K562 (cell line): ENCODE measurements around the gene FUT2. TPM values are rescaled to one million over a fixed set of nuclear protein-coding genes. Genes with fewer than 3 reads are reported as not detected.

ENCODE experiments used
- CSDE1 ChIP-seq, 2 experiments: fragments of 450-650 bp; IDR thresholded peaks; 2 replicates each; pipeline ENCODE4 v1.6.1; 2016; ENCODE audit warnings: mild to moderate bottlenecking in 1 of 2
- CTBP1 ChIP-seq: fragments of 450-650 bp; IDR thresholded peaks from 2 replicates; pipeline ENCODE4 v1.6.1; 2016; ENCODE audit warnings: borderline replicate concordance
- DMBX1 ChIP-seq: fragments of 250-450 bp; sonication (Bioruptor Pico); IDR thresholded peaks from 2 replicates; pipeline ENCODE4 v1.8.0; 2022; ENCODE audit warnings: inconsistent platforms, mild to moderate bottlenecking, moderate library complexity, borderline replicate concordance
- ELF4 ChIP-seq: fragments of 450-650 bp; formaldehyde crosslinking; IDR thresholded peaks from 2 replicates; pipeline ENCODE4 v1.4.0; 2022; ENCODE audit warnings: missing genetic modification characterization
- HDAC1 ChIP-seq, 2 experiments: fragments of 450-650 bp; IDR thresholded peaks; 2 replicates each; pipeline ENCODE4 v1.6.1; 2016 to 2017; ENCODE audit warnings: inconsistent platforms in 1 of 2, mild to moderate bottlenecking in 1 of 2, moderate library complexity in 1 of 2
- HLTF ChIP-seq: fragments of 450-650 bp; IDR thresholded peaks from 2 replicates; pipeline ENCODE4 v1.6.1; 2016
- LARP7 ChIP-seq: fragments of 450-650 bp; IDR thresholded peaks from 2 replicates; pipeline ENCODE4 v1.6.1; 2016
- MECOM ChIP-seq: fragments of 250-450 bp; sonication (Bioruptor Pico); IDR thresholded peaks from 2 replicates; pipeline ENCODE4 v1.8.0; 2022; ENCODE audit warnings: inconsistent platforms
- SOX6 ChIP-seq: fragments of 450-650 bp; IDR thresholded peaks from 2 replicates; pipeline ENCODE4 v1.6.1; 2014; ENCODE audit warnings: mild to moderate bottlenecking
- ZBTB7A ChIP-seq: IDR thresholded peaks from 2 replicates; pipeline ENCODE4 v1.6.1; 2011; ENCODE audit warnings: low read depth, mild to moderate bottlenecking, low read length, moderate library complexity, borderline replicate concordance; ENCODE audit not compliant: control insufficient read depth
- ZNF143 ChIP-seq: sonication (generic); formaldehyde crosslinking; IDR thresholded peaks from 2 replicates; pipeline ENCODE4 v1.9.0; 2022; ENCODE audit warnings: mild to moderate bottlenecking, missing genetic modification reagents
- ZNF23 ChIP-seq: fragments of 250-450 bp; sonication (Bioruptor Pico); IDR thresholded peaks from 2 replicates; pipeline ENCODE4 v1.4.0; 2020; ENCODE audit warnings: mild to moderate bottlenecking
- ZNF324 ChIP-seq: fragments of 250-450 bp; sonication (Bioruptor Pico); IDR thresholded peaks from 2 replicates; pipeline ENCODE4 v1.4.0; 2020; ENCODE audit warnings: mild to moderate bottlenecking
- ZNF76 ChIP-seq: fragments of 250-450 bp; sonication (Bioruptor Pico); IDR thresholded peaks from 2 replicates; pipeline ENCODE4 v1.4.0; 2020; ENCODE audit warnings: mild to moderate bottlenecking, moderate library complexity, borderline replicate concordance
- ZNF778 ChIP-seq: fragments of 450-650 bp; formaldehyde crosslinking; IDR thresholded peaks from 2 replicates; pipeline ENCODE4 v1.4.0; 2020; ENCODE audit warnings: mild to moderate bottlenecking, moderate library complexity
- polyA plus RNA-seq, 8 experiments: library from polyadenylated mRNA; depleted of rRNA in 4 of 8; stranded (reverse) in 5 of 8; unstranded in 3 of 8; fragments of >200 nt; fragmentation: Nextera tagmentation in 2 of 8; fragmentation: Illumina TruSeq in 1 of 8; extraction: Ambion mirVana in 2 of 8; extraction: Trizol in 1 of 8; gene quantifications; 2 replicates each; pipeline versions ENCODE4 v1.2.1 to v1.2.3, GENCODE V29; 2011 to 2014; ENCODE audit warnings: inconsistent platforms in 1 of 8, missing spikeins in 1 of 8
- total RNA-seq, 7 experiments: library from RNA; depleted of rRNA in 6 of 7; stranded (reverse); fragments of >200 nt in 6 of 7; fragmentation: Illumina TruSeq in 2 of 7; extraction: Trizol in 2 of 7; gene quantifications; 2 replicates each; pipeline versions ENCODE4 v1.2.1 to v1.2.3, GENCODE V29; 2011 to 2021; ENCODE audit warnings: low replicate concordance in 1 of 7
- TF ChIP-seq, protein P1 (sequence below): fragments of 250-450 bp; sonication (Bioruptor Pico); IDR thresholded peaks from 2 replicates; pipeline ENCODE4 v1.4.0; 2020; ENCODE audit warnings: mild to moderate bottlenecking, moderate library complexity
- TF ChIP-seq, protein P2 (sequence below), 2 experiments: IDR thresholded peaks in 1 of 2; conservative IDR thresholded peaks in 1 of 2; 2 replicates each; pipeline ENCODE4 v1.6.1; 2016; ENCODE audit warnings: low read depth in 2 of 2, mild to moderate bottlenecking in 1 of 2, missing compliant biosample characterization in 1 of 2, missing genetic modification characterization in 1 of 2, moderate library complexity in 1 of 2
- TF ChIP-seq, protein P3 (sequence below): fragments of 150-350 bp; IDR thresholded peaks from 2 replicates; pipeline ENCODE4 v1.6.1; 2014; ENCODE audit warnings: low read depth, mild to moderate bottlenecking, low read length, borderline replicate concordance
- TF ChIP-seq, protein P4 (sequence below): fragments of 250-450 bp; sonication (Bioruptor Pico); IDR thresholded peaks from 2 replicates; pipeline ENCODE4 v1.4.0; 2020

The FUT2 gene
- total and polyA plus RNA-seq, 9 of the 15 experiments (the other 6 are each of a cell fraction or from before 2014, with no cell fraction given) = 0.03 to 0.04 TPM; not detected in 7

DNA sequence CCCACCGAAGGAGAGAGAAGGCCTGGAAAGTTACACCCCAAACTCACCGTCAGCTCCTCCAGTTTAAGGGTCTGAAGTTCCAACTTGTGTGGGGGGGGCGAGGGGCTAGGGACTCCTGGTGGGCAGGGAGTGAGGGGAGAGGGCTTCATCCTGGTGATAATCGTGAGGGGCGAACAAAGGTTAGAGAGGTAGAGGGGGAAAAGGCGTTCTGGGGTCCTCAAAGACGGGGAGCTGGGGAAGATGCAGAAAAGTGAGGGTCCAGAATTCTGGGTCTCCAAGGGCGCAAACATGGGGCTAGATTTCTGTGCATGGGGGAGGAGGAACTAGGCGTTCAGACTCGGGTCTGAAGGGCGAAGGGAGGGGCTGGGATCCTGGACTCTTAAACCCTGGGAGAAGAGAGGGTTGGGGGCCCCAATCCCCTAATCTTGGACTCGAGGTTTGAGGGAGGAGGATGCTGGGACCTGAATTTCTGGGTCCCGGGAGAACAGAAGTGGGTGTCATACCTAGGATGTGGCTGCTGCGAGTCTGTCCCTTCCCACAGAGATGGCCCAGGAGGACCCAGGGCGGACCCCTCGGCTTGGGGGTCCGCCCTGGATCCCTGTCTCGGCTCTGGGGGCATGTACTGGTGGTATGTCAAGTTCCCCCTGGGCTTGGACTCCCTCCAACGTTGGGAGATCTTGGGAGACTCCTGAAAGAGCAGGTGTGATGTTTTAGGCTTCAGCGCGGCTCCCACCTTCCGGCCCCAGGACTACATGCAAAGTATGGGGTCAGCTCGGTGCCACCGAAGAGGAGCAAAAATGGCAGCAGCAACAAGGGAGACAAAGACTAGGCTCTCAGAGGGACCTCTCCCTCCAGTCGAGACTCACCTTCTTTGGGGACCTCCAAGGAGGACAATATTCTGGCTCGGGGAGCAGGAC, 19.2 kb downstream of the FUT2 start (continued):
- peak; percentile 36; the same call in 1 of the 2 replicates for TF ChIP-seq ZBTB7A
- TF ChIP-seq, protein P1, sequence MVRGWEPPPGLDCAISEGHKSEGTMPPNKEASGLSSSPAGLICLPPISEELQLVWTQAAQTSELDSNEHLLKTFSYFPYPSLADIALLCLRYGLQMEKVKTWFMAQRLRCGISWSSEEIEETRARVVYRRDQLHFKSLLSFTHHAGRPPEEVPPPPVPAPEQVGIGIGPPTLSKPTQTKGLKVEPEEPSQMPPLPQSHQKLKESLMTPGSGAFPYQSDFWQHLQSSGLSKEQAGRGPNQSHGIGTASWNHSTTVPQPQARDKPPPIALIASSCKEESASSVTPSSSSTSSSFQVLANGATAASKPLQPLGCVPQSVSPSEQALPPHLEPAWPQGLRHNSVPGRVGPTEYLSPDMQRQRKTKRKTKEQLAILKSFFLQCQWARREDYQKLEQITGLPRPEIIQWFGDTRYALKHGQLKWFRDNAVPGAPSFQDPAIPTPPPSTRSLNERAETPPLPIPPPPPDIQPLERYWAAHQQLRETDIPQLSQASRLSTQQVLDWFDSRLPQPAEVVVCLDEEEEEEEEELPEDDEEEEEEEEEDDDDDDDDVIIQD = no peak
- TF ChIP-seq SOX6 = no peak
- peak in 1 of 2 experiments; percentile 34; a peak in 1 of 4 replicates for TF ChIP-seq HDAC1 (IDR thresholded peaks at IDR 0.05)
- 0 out of 2 replicates have a peak, but pooled peaks have one; percentile 37 for TF ChIP-seq ELF4 (CRISPR knock-in tag)
- TF ChIP-seq, protein P2, sequence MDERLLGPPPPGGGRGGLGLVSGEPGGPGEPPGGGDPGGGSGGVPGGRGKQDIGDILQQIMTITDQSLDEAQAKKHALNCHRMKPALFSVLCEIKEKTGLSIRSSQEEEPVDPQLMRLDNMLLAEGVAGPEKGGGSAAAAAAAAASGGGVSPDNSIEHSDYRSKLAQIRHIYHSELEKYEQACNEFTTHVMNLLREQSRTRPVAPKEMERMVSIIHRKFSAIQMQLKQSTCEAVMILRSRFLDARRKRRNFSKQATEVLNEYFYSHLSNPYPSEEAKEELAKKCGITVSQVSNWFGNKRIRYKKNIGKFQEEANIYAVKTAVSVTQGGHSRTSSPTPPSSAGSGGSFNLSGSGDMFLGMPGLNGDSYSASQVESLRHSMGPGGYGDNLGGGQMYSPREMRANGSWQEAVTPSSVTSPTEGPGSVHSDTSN (CRISPR knock-in tag; IDR thresholded peaks at IDR 0.05; ENCODE audit: low read depth) = no peak
- TF ChIP-seq, protein P2 (tag; conservative IDR thresholded peaks at IDR 0.05; ENCODE audit: low read depth) = no peak
- no peak for TF ChIP-seq HLTF
- TF ChIP-seq ZNF143 (CRISPR knock-in tag) = no peak
- TF ChIP-seq ZNF23 (CRISPR knock-in tag) = no peak
- TF ChIP-seq ZNF778 = no peak
- no peak for TF ChIP-seq MECOM (CRISPR knock-in tag)
- TF ChIP-seq ZNF324 (CRISPR knock-in tag) = no peak
- no peak for TF ChIP-seq DMBX1 (CRISPR knock-in tag)
- no peak for TF ChIP-seq ZNF76 (CRISPR knock-in tag)
- TF ChIP-seq LARP7 = no peak
- TF ChIP-seq CSDE1 (IDR thresholded peaks at IDR 0.05) = no peak
- TF ChIP-seq, protein P3, sequence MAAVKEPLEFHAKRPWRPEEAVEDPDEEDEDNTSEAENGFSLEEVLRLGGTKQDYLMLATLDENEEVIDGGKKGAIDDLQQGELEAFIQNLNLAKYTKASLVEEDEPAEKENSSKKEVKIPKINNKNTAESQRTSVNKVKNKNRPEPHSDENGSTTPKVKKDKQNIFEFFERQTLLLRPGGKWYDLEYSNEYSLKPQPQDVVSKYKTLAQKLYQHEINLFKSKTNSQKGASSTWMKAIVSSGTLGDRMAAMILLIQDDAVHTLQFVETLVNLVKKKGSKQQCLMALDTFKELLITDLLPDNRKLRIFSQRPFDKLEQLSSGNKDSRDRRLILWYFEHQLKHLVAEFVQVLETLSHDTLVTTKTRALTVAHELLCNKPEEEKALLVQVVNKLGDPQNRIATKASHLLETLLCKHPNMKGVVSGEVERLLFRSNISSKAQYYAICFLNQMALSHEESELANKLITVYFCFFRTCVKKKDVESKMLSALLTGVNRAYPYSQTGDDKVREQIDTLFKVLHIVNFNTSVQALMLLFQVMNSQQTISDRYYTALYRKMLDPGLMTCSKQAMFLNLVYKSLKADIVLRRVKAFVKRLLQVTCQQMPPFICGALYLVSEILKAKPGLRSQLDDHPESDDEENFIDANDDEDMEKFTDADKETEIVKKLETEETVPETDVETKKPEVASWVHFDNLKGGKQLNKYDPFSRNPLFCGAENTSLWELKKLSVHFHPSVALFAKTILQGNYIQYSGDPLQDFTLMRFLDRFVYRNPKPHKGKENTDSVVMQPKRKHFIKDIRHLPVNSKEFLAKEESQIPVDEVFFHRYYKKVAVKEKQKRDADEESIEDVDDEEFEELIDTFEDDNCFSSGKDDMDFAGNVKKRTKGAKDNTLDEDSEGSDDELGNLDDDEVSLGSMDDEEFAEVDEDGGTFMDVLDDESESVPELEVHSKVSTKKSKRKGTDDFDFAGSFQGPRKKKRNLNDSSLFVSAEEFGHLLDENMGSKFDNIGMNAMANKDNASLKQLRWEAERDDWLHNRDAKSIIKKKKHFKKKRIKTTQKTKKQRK = no peak
- TF ChIP-seq CTBP1 = no peak
- TF ChIP-seq, protein P4, sequence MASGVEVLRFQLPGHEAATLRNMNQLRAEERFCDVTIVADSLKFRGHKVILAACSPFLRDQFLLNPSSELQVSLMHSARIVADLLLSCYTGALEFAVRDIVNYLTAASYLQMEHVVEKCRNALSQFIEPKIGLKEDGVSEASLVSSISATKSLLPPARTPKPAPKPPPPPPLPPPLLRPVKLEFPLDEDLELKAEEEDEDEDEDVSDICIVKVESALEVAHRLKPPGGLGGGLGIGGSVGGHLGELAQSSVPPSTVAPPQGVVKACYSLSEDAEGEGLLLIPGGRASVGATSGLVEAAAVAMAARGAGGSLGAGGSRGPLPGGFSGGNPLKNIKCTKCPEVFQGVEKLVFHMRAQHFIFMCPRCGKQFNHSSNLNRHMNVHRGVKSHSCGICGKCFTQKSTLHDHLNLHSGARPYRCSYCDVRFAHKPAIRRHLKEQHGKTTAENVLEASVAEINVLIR (CRISPR knock-in tag) = no peak
